ENCODE measurements around the gene SH2D3A. TPM values are rescaled to one million over a fixed set of nuclear protein-coding genes. Genes with fewer than 3 reads are reported as not detected.
A peak's percentile ranks its signal among the peaks of the same experiment; 100 is the strongest.
"Not testable (repeated sequence)": the region's sequence is repeated elsewhere in the genome, so short reads cannot be mapped to it uniquely, and the experiment has no call there.

Gene SH2D3A
- total RNA-seq: 0.04 and 0.20 TPM in 2 replicates

- DNase-seq (ENCODE audit: low read depth, low spot score): no peak
Observed at GRCh38 chr19:6767357-6768235, at the start of gene SH2D3A. Gene SH2D3A, minus strand, starts transcription at chr19:6767435. Its CDS starts 3,687 bp downstream, at chr19:6763748.

- DNase-seq (ENCODE audit: low read depth, low spot score): no peak
Observed at GRCh38 chr19:6813659-6814058, 46.4 kb upstream of the SH2D3A start.

GRCh38 chr19:6812612-6813011 is 45.4 kb upstream of the SH2D3A start:
- DNase-seq (ENCODE audit: low read depth, low spot score): no peak

- peak; percentile 30 for DNase-seq (ENCODE audit: low read depth, low spot score)
Observed at GRCh38 chr19:6811906-6812305, 44.7 kb upstream of the SH2D3A start.

GRCh38 chr19:6811378-6811777 is 44.1 kb upstream of the SH2D3A start:
- no peak for DNase-seq (ENCODE audit: low read depth, low spot score)

GRCh38 chr19:6809262-6809661 is 42.0 kb upstream of the SH2D3A start:
- no peak for DNase-seq (ENCODE audit: low read depth, low spot score)

- DNase-seq (ENCODE audit: low read depth, low spot score): no peak
Observed at GRCh38 chr19:6808494-6808893, 41.3 kb upstream of the SH2D3A start.

GRCh38 chr19:6807291-6807690 is 40.1 kb upstream of the SH2D3A start:
- no peak for DNase-seq (ENCODE audit: low read depth, low spot score)

GRCh38 chr19:6806488-6806887 is 39.3 kb upstream of the SH2D3A start:
- DNase-seq (ENCODE audit: low read depth, low spot score): no peak

- DNase-seq (ENCODE audit: low read depth, low spot score): no peak
Observed at GRCh38 chr19:6803036-6803404, 35.8 kb upstream of the SH2D3A start.

GRCh38 chr19:6802336-6803035 is 35.3 kb upstream of the SH2D3A start:
- no peak for DNase-seq (ENCODE audit: low read depth, low spot score)

GRCh38 chr19:6801485-6802086 is 34.4 kb upstream of the SH2D3A start:
- DNase-seq (ENCODE audit: low read depth, low spot score): no peak

GRCh38 chr19:6800991-6801484 is 33.8 kb upstream of the SH2D3A start:
- no peak for DNase-seq (ENCODE audit: low read depth, low spot score)

GRCh38 chr19:6800160-6800790 is 33.0 kb upstream of the SH2D3A start:
- DNase-seq (ENCODE audit: low read depth, low spot score): not testable (repeated sequence)

GRCh38 chr19:6797646-6798045 is 30.4 kb upstream of the SH2D3A start:
- DNase-seq (ENCODE audit: low read depth, low spot score): no peak

- DNase-seq (ENCODE audit: low read depth, low spot score): no peak
Observed at GRCh38 chr19:6796278-6796677, 29.0 kb upstream of the SH2D3A start.

- no peak for DNase-seq (ENCODE audit: low read depth, low spot score)
Observed at GRCh38 chr19:6794686-6795431, 27.6 kb upstream of the SH2D3A start.

- no peak for DNase-seq (ENCODE audit: low read depth, low spot score)
Observed at GRCh38 chr19:6793973-6794372, 26.7 kb upstream of the SH2D3A start.

GRCh38 chr19:6793411-6793810 is 26.2 kb upstream of the SH2D3A start:
- no peak for DNase-seq (ENCODE audit: low read depth, low spot score)

GRCh38 chr19:6791237-6791636 is 24.0 kb upstream of the SH2D3A start:
- DNase-seq (ENCODE audit: low read depth, low spot score): no peak

Data from pulmonary artery endothelial cell (primary cell).